HCT116 (cell line): Measurements from ENCODE around the gene NAA40. TPM values are rescaled to one million over a fixed set of nuclear protein-coding genes. Genes with fewer than 3 reads are reported as not detected.

ENCODE experiments used
- ATAC-seq: fragments of 200-7000 bp; cut with Tn5 transposase; 2 replicates; pipeline ENCODE4 v1.9.1; 2020; ENCODE audit warnings: mild to moderate bottlenecking, moderate library complexity
- BruUV-seq: library from RNA; stranded (reverse); fragments of 400-500 nt; replicated peaks from 2 replicates; lab custom pipeline; 2021; lab: Mats Ljungman, UMichigan
- CTCF ChIA-PET: fragments of 300-600 bp; sonication (Branson Sonifier 250); formaldehyde crosslinking; loops from one replicate; lab custom pipeline; 2021; ENCODE audit warnings: antibody characterized with exemption; lab: Charles Lee
- POLR2A ChIA-PET: fragments of 300-600, 350-600 bp; sonication (Branson Sonifier 250); formaldehyde crosslinking; loops from one replicate; lab custom pipeline; 2021; ENCODE audit warnings: antibody characterized with exemption; lab: Charles Lee
- RAD21 ChIA-PET, 2 experiments: fragments of 300-600 bp; sonication (Branson Sonifier 250); formaldehyde crosslinking; loops; one replicate each; lab custom pipeline; 2023; ENCODE audit warnings: low total read pairs in 2 of 2; ENCODE audit not compliant: uncharacterized antibody in 2 of 2, unreplicated experiment in 2 of 2, low non-redundant PET in 1 of 2; lab: Charles Lee
- DNase-seq: peaks from one replicate; pipeline ENCODE4 v3.0.0-alpha.2; 2010; ENCODE audit warnings: low read depth, low spot score
- H2AFZ ChIP-seq: fragments of 200-600 bp; shearing (Covaris generic), sonication (generic); 2 replicates; pipeline ENCODE4 v1.6.1; 2017; ENCODE audit warnings: low read depth, mixed run types, mixed read lengths, antibody characterized with exemption, low read length; ENCODE audit not compliant: poor library complexity, severe bottlenecking
- H3K27ac ChIP-seq: 2 replicates; pipeline ENCODE4 v1.5.1; 2012; ENCODE audit warnings: low read depth, low read length
- H3K27me3 ChIP-seq: fragments of 200-600 bp; sonication (generic); 2 replicates; pipeline ENCODE4 v1.6.1; 2016; ENCODE audit warnings: mixed run types, low read length, mixed read lengths; ENCODE audit not compliant: insufficient read depth
- H3K36me3 ChIP-seq, 2 experiments: fragments of 200-500 bp in 1 of 2; fragments of 200-600 bp in 1 of 2; sonication (Bioruptor generic) in 1 of 2; sonication (generic) in 1 of 2; 2 replicates each; pipeline versions ENCODE4 v1.5.1 to v1.6.1; 2014 to 2016; ENCODE audit warnings: low read length in 2 of 2, inconsistent platforms in 1 of 2, mixed read lengths in 1 of 2, mixed run types in 1 of 2; ENCODE audit not compliant: insufficient read depth in 2 of 2, control insufficient read depth in 1 of 2
- H3K4me1 ChIP-seq, 2 experiments: fragments of 200-600 bp in 1 of 2; sonication (generic) in 1 of 2; 2 replicates each; pipeline versions ENCODE4 v1.5.1 to v1.6.1; 2012 to 2017; ENCODE audit warnings: low read length in 2 of 2, inconsistent platforms in 1 of 2, mild to moderate bottlenecking in 1 of 2, mixed read lengths in 1 of 2, mixed run types in 1 of 2, moderate library complexity in 1 of 2; ENCODE audit not compliant: insufficient read depth in 2 of 2, control insufficient read depth in 1 of 2
- H3K4me2 ChIP-seq: fragments of 200-600 bp; sonication (generic); 2 replicates; pipeline ENCODE4 v1.6.1; 2017; ENCODE audit warnings: mixed run types, low read length, mixed read lengths
- H3K4me3 ChIP-seq, 2 experiments: fragments of 200-600 bp in 1 of 2; sonication (generic) in 1 of 2; replicated peaks in 1 of 2; 2 replicates each; pipeline ENCODE4 v1.5.1; 2011 to 2016; ENCODE audit warnings: low read length in 2 of 2, control low read depth in 1 of 2, low read depth in 1 of 2, mild to moderate bottlenecking in 1 of 2, mixed read lengths in 1 of 2, mixed run types in 1 of 2
- H3K79me2 ChIP-seq: fragments of 200-600 bp; sonication (generic); 2 replicates; pipeline ENCODE4 v1.6.1; 2017; ENCODE audit warnings: mild to moderate bottlenecking, mixed run types, low read length, moderate library complexity, mixed read lengths; ENCODE audit not compliant: insufficient read depth
- H3K9ac ChIP-seq: fragments of 200-600 bp; sonication (generic); 2 replicates; pipeline ENCODE4 v1.6.1; 2016; ENCODE audit warnings: low read length, mixed read lengths
- H3K9me2 ChIP-seq: fragments of 200-600 bp; sonication (generic), shearing (Covaris generic); 2 replicates; pipeline ENCODE4 v1.6.1; 2017; ENCODE audit warnings: mixed run types, mild to moderate bottlenecking, moderate library complexity; ENCODE audit not compliant: insufficient read depth
- H3K9me3 ChIP-seq, 2 experiments: fragments of 200-500 bp in 1 of 2; fragments of 200-600 bp in 1 of 2; sonication (Bioruptor generic) in 1 of 2; sonication (generic) in 1 of 2; 2 replicates each; pipeline ENCODE4 v1.6.1; 2014 to 2017; ENCODE audit warnings: low read length in 2 of 2, mixed read lengths in 2 of 2, inconsistent platforms in 1 of 2, low read depth in 1 of 2, mild to moderate bottlenecking in 1 of 2, mixed run types in 1 of 2, moderate library complexity in 1 of 2; ENCODE audit not compliant: control insufficient read depth in 1 of 2, insufficient read depth in 1 of 2
- H4K20me1 ChIP-seq: fragments of 200-600 bp; sonication (generic), shearing (Covaris generic); 2 replicates; pipeline ENCODE4 v1.6.1; 2017; ENCODE audit warnings: mixed run types, mild to moderate bottlenecking, moderate library complexity; ENCODE audit not compliant: insufficient read depth
- CBX3 ChIP-seq: IDR thresholded peaks from 2 replicates; pipeline ENCODE4 v1.6.1; 2012; ENCODE audit warnings: low read depth
- CEBPB ChIP-seq: IDR thresholded peaks from 2 replicates; pipeline ENCODE4 v1.6.1; 2012; ENCODE audit warnings: low read depth
- CTCF ChIP-seq, 3 experiments: fragments of 200-600 bp in 1 of 3; sonication (generic) in 1 of 3; IDR thresholded peaks in 2 of 3; conservative IDR thresholded peaks in 1 of 3; 2 replicates each; pipeline ENCODE4 v1.5.1; 2012 to 2017; ENCODE audit warnings: low read depth in 2 of 3, low read length in 2 of 3, antibody characterized with exemption in 1 of 3, borderline replicate concordance in 1 of 3, control low read depth in 1 of 3, mild to moderate bottlenecking in 1 of 3, mixed read lengths in 1 of 3, mixed run types in 1 of 3, moderate library complexity in 1 of 3; ENCODE audit not compliant: insufficient read depth in 1 of 3
- EGR1 ChIP-seq: IDR thresholded peaks from 2 replicates; pipeline ENCODE4 v1.6.1; 2012; ENCODE audit warnings: low read depth
- EZH2 ChIP-seq: fragments of 200-600 bp; sonication (generic); IDR thresholded peaks from 2 replicates; pipeline ENCODE4 v1.6.1; 2017; ENCODE audit warnings: antibody characterized with exemption, mixed run types
- EZH2phosphoT487 ChIP-seq: fragments of 200-600 bp; IDR thresholded peaks from 2 replicates; pipeline ENCODE4 v1.6.1; 2018; ENCODE audit warnings: antibody characterized with exemption, borderline replicate concordance
- JUND ChIP-seq: IDR thresholded peaks from 2 replicates; pipeline ENCODE4 v1.6.1; 2012
- POLR2A ChIP-seq: IDR thresholded peaks from 2 replicates; pipeline ENCODE4 v1.7.0; 2011; ENCODE audit warnings: borderline replicate concordance; ENCODE audit not compliant: insufficient read depth, insufficient read length; ENCODE audit errors: extremely low read depth
- POLR2AphosphoS5 ChIP-seq: IDR thresholded peaks from 2 replicates; pipeline ENCODE4 v1.6.1; 2011; ENCODE audit warnings: mild to moderate bottlenecking, low read depth, low read length, moderate library complexity
- RAD21 ChIP-seq: IDR thresholded peaks from 2 replicates; pipeline ENCODE4 v1.6.1; 2012; ENCODE audit warnings: low read depth, mild to moderate bottlenecking
- SIN3A ChIP-seq: IDR thresholded peaks from 2 replicates; pipeline ENCODE4 v1.6.1; 2012; ENCODE audit warnings: low read depth
- SP1 ChIP-seq: IDR thresholded peaks from 2 replicates; pipeline ENCODE4 v1.6.1; 2012; ENCODE audit warnings: low read depth
- SRF ChIP-seq: IDR thresholded peaks from 2 replicates; pipeline ENCODE4 v1.6.1; 2012; ENCODE audit warnings: low read depth
- TCF7L2 ChIP-seq: IDR thresholded peaks from 2 replicates; pipeline ENCODE4 v1.7.0; 2011; ENCODE audit warnings: borderline replicate concordance, inconsistent platforms; ENCODE audit not compliant: insufficient read depth, insufficient read length; ENCODE audit errors: extremely low read depth
- YY1 ChIP-seq: IDR thresholded peaks from 2 replicates; pipeline ENCODE4 v1.6.1; 2011; ENCODE audit warnings: low read length, low read depth, moderate library complexity, mild to moderate bottlenecking; ENCODE audit not compliant: insufficient replicate concordance; ENCODE audit errors: extremely low read depth
- ZFX ChIP-seq: fragments of 450-650 bp; IDR thresholded peaks from 2 replicates; pipeline ENCODE4 v1.6.1; 2017
- ZNF274 ChIP-seq: fragments of 200-500 bp; sonication (Bioruptor generic); IDR thresholded peaks from 2 replicates; pipeline ENCODE4 v1.6.1; 2014; ENCODE audit warnings: mild to moderate bottlenecking, low read depth, low read length, inconsistent platforms
- intact Hi-C: fragments of 100-400 bp; cut with micrococcal nuclease; formaldehyde crosslinking; loops from 2 replicates; pipeline ENCODE4 v1.10.0; 2022
- total RNA-seq: library from RNA; stranded (reverse); gene quantifications from one replicate; pipeline ENCODE4 v1.2.1, GENCODE V29; 2021; ENCODE audit not compliant: unreplicated experiment
- TF ChIP-seq, protein P1 (sequence below): IDR thresholded peaks from 2 replicates; pipeline ENCODE4 v1.6.1; 2012; ENCODE audit warnings: low read depth
- TF ChIP-seq, protein P2 (sequence below): IDR thresholded peaks from 2 replicates; pipeline ENCODE4 v1.6.1; 2011; ENCODE audit warnings: mild to moderate bottlenecking, low read length, moderate library complexity; ENCODE audit not compliant: insufficient replicate concordance; ENCODE audit errors: extremely low read depth
- TF ChIP-seq, protein P3 (sequence below): IDR thresholded peaks from 2 replicates; pipeline ENCODE4 v1.6.1; 2012

Gene NAA40
- total RNA-seq, 1 experiment from 2014 or later: 25.3 TPM

- no peaks in the 10 kb centered on the region for H3K9me2 ChIP-seq
- peaks cover 1 to 28% of the 10 kb centered on the region in 2 experiments for H3K4me1 ChIP-seq
- no peaks in the 10 kb centered on the region; the same call in 1 of the 2 replicates for H4K20me1 ChIP-seq
- no peaks in the 10 kb centered on the region for H3K9me3 ChIP-seq
- H3K4me3 ChIP-seq: no peak overlapping the region
- peaks cover 8 to 10% of the 10 kb centered on the region in 2 experiments; a peak in 3 of 4 replicates for H3K36me3 ChIP-seq
- POLR2A ChIA-PET: no interaction called here
- peaks cover 66% of the 10 kb centered on the region for H3K79me2 ChIP-seq
- H3K4me2 ChIP-seq: no peak overlapping the region
- no TSS peak for BruUV-seq
- no peak for ATAC-seq
- no peaks in the 10 kb centered on the region for H3K27me3 ChIP-seq
- RAD21 ChIA-PET: no interaction called here
- no peak for DNase-seq
- intact Hi-C loops: no loop called here
- no peak for TF ChIP-seq POLR2A
- TF ChIP-seq SRF: no peak
- no peak for TF ChIP-seq CTCF (IDR thresholded peaks at IDR 0.05 in 2 of 3, conservative IDR thresholded peaks at IDR 0.05 in 1 of 3; ENCODE audit: borderline replicate concordance in 1 of 3, insufficient read depth in 1 of 3, low read depth in 2 of 3, low read length in 2 of 3)
- no peak for TF ChIP-seq EGR1
- TF ChIP-seq, protein P1, sequence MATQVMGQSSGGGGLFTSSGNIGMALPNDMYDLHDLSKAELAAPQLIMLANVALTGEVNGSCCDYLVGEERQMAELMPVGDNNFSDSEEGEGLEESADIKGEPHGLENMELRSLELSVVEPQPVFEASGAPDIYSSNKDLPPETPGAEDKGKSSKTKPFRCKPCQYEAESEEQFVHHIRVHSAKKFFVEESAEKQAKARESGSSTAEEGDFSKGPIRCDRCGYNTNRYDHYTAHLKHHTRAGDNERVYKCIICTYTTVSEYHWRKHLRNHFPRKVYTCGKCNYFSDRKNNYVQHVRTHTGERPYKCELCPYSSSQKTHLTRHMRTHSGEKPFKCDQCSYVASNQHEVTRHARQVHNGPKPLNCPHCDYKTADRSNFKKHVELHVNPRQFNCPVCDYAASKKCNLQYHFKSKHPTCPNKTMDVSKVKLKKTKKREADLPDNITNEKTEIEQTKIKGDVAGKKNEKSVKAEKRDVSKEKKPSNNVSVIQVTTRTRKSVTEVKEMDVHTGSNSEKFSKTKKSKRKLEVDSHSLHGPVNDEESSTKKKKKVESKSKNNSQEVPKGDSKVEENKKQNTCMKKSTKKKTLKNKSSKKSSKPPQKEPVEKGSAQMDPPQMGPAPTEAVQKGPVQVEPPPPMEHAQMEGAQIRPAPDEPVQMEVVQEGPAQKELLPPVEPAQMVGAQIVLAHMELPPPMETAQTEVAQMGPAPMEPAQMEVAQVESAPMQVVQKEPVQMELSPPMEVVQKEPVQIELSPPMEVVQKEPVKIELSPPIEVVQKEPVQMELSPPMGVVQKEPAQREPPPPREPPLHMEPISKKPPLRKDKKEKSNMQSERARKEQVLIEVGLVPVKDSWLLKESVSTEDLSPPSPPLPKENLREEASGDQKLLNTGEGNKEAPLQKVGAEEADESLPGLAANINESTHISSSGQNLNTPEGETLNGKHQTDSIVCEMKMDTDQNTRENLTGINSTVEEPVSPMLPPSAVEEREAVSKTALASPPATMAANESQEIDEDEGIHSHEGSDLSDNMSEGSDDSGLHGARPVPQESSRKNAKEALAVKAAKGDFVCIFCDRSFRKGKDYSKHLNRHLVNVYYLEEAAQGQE: no peak
- no peak for TF ChIP-seq ZFX
- TF ChIP-seq, protein P2, sequence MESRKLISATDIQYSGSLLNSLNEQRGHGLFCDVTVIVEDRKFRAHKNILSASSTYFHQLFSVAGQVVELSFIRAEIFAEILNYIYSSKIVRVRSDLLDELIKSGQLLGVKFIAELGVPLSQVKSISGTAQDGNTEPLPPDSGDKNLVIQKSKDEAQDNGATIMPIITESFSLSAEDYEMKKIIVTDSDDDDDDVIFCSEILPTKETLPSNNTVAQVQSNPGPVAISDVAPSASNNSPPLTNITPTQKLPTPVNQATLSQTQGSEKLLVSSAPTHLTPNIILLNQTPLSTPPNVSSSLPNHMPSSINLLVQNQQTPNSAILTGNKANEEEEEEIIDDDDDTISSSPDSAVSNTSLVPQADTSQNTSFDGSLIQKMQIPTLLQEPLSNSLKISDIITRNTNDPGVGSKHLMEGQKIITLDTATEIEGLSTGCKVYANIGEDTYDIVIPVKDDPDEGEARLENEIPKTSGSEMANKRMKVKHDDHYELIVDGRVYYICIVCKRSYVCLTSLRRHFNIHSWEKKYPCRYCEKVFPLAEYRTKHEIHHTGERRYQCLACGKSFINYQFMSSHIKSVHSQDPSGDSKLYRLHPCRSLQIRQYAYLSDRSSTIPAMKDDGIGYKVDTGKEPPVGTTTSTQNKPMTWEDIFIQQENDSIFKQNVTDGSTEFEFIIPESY: no peak
- TF ChIP-seq, protein P3, sequence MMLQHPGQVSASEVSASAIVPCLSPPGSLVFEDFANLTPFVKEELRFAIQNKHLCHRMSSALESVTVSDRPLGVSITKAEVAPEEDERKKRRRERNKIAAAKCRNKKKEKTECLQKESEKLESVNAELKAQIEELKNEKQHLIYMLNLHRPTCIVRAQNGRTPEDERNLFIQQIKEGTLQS: no peak
- no peak for TF ChIP-seq ZNF274
- TF ChIP-seq RAD21: no peak
- no peak for TF ChIP-seq CBX3
- no peak for TF ChIP-seq SP1
- no peak for TF ChIP-seq EZH2phosphoT487
- no peak for TF ChIP-seq JUND
- no peak for TF ChIP-seq YY1
- TF ChIP-seq SIN3A: no peak
- no peak for TF ChIP-seq POLR2AphosphoS5
- TF ChIP-seq TCF7L2: no peak
- TF ChIP-seq CEBPB: no peak
- TF ChIP-seq EZH2: no peak
- no peak overlapping the region for H3K9ac ChIP-seq
- CTCF ChIA-PET: no interaction called here
- H3K27ac ChIP-seq: no peak overlapping the region
- H2AFZ ChIP-seq: no peak overlapping the region
Observed at GRCh38 chr11:63942803-63943202, 4.0 kb downstream of the NAA40 start.
